Tibial nerve (tissue), 4 donors: Measurements from ENCODE around the gene ACTL10. TPM values are rescaled to one million over a fixed set of nuclear protein-coding genes. Genes with fewer than 3 reads are reported as not detected.
A peak's percentile ranks its signal among the peaks of the same experiment; 100 is the strongest.

Experiments
- DNase-seq, 2 donors: peaks; one replicate each; pipeline ENCODE4 v3.0.0-alpha.2; 2019; ENCODE audit warnings: low spot score in 2 of 2
- H3K27ac ChIP-seq, 4 donors: fragments of 200-600 bp; sonication (generic) in 3 of 4; one replicate each; pipeline ENCODE4 v1.5.1; 2017 to 2019; ENCODE audit warnings: mild to moderate bottlenecking in 1 of 4
- H3K27me3 ChIP-seq, 2 donors: fragments of 200-600 bp; sonication (generic) in 1 of 2; one replicate each; pipeline versions ENCODE4 v1.5.1 to v1.6.0; 2017 to 2019
- H3K36me3 ChIP-seq, 3 donors: fragments of 200-600 bp; sonication (generic); one replicate each; pipeline ENCODE4 v1.5.1; 2018 to 2019
- H3K4me1 ChIP-seq, 4 donors: fragments of 200-600 bp; sonication (generic) in 3 of 4; one replicate each; pipeline ENCODE4 v1.5.1; 2017 to 2019
- H3K4me3 ChIP-seq, 4 donors: fragments of 200-600 bp; sonication (generic) in 3 of 4; one replicate each; pipeline ENCODE4 v1.5.1; 2017 to 2019; ENCODE audit warnings: mild to moderate bottlenecking in 1 of 4, moderate library complexity in 1 of 4
- H3K9me3 ChIP-seq, 4 donors: fragments of 200-600 bp; sonication (generic) in 3 of 4; one replicate each; pipeline ENCODE4 v1.5.1; 2017 to 2019
- CTCF ChIP-seq, 5 experiments: fragments of 200-600 bp in 3 of 5; fragments of 450-650 bp in 2 of 5; sonication (generic) in 3 of 5; IDR thresholded peaks; one replicate each; pipeline ENCODE4 v1.5.1; 2016 to 2019; ENCODE audit warnings: antibody characterized with exemption in 5 of 5, mild to moderate bottlenecking in 3 of 5, moderate library complexity in 2 of 5
- EP300 ChIP-seq, 2 donors: sonication (generic); formaldehyde crosslinking; IDR thresholded peaks; one replicate each; pipeline ENCODE4 v1.6.1; 2017; ENCODE audit warnings: antibody characterized with exemption in 2 of 2, mild to moderate bottlenecking in 1 of 2
- POLR2A ChIP-seq, 2 donors: fragments of 450-650 bp; IDR thresholded peaks; one replicate each; pipeline ENCODE4 v1.6.1; 2017; ENCODE audit warnings: antibody characterized with exemption in 2 of 2, mild to moderate bottlenecking in 2 of 2, moderate library complexity in 2 of 2
- WGBS, 2 donors: methylation state at CpG; one replicate each; pipeline ENCODE4 v1.1.5; 2018; 5-methylcytosine and 5-hydroxymethylcytosine counted together
- total RNA-seq, 4 donors: library from RNA; depleted of rRNA; stranded (reverse); fragments of >200 nt; gene quantifications; one replicate each; pipeline ENCODE4 v1.1.0, GENCODE V29; 2016

Gene ACTL10
- total RNA-seq, 4 donors from 2014 or later = 1.1 to 4.3 (median 3.8) TPM

GRCh38 chr20:33681288-33681687 is 14.5 kb downstream of the ACTL10 start:
- 89 to 90% methylated on average over 5 of the region's 5 CpGs for WGBS, 2 donors
- no peak for DNase-seq
- H3K36me3 ChIP-seq = no peaks in the 10 kb centered on the region
- H3K27ac ChIP-seq = no peak overlapping the region
- H3K4me1 ChIP-seq = peaks cover 0 to 27% (median 13%) of the 10 kb centered on the region in 4 donors
- H3K27me3 ChIP-seq = no peaks in the 10 kb centered on the region
- H3K4me3 ChIP-seq = no peak overlapping the region
- H3K9me3 ChIP-seq = no peaks in the 10 kb centered on the region
- no peak for TF ChIP-seq POLR2A (IDR thresholded peaks at IDR 0.05)
- no peak for TF ChIP-seq EP300 (IDR thresholded peaks at IDR 0.05)
- no peak for TF ChIP-seq CTCF (IDR thresholded peaks at IDR 0.05)

GRCh38 chr20:33681728-33682353 is 15.1 kb downstream of the ACTL10 start:
- no peaks in the 10 kb centered on the region for H3K9me3 ChIP-seq
- H3K36me3 ChIP-seq = no peaks in the 10 kb centered on the region
- WGBS, 2 donors = 86% methylated on average over 9 of the region's 9 CpGs
- no peak overlapping the region for H3K27ac ChIP-seq
- no peaks in the 10 kb centered on the region for H3K27me3 ChIP-seq
- TF ChIP-seq POLR2A (IDR thresholded peaks at IDR 0.05) (no peak), CTCF (IDR thresholded peaks at IDR 0.05) (no peak), EP300 (IDR thresholded peaks at IDR 0.05) (no peak)
- DNase-seq = no peak
- peaks cover 0 to 25% (median 9%) of the 10 kb centered on the region in 4 donors for H3K4me1 ChIP-seq
- no peak overlapping the region for H3K4me3 ChIP-seq

- DNase-seq = no peak
- H3K4me1 ChIP-seq = peaks cover 0 to 25% (median 10%) of the 10 kb centered on the region in 4 donors
- H3K27ac ChIP-seq = no peak overlapping the region
Observed at GRCh38 chr20:33684533-33685327, 18.0 kb downstream of the ACTL10 start.

GRCh38 chr20:33685328-33686099 is 18.8 kb downstream of the ACTL10 start:
- WGBS, 2 donors = 0 to 2% methylated on average over 17 to 49 of the region's 53 CpGs
- Histone ChIP-seq H3K27me3 (no peaks in the 10 kb centered on the region), H3K36me3 (no peaks in the 10 kb centered on the region), H3K4me1 (peaks cover 0 to 28% (median 10%) of the 10 kb centered on the region in 4 donors), H3K27ac (peak overlapping the region in 1 of 4 donors; percentile 79), H3K9me3 (no peaks in the 10 kb centered on the region), H3K4me3 (peak overlapping the region; percentile 19 to 54 (median 25))
- no peak for DNase-seq
- TF ChIP-seq CTCF (IDR thresholded peaks at IDR 0.05) = no peak
- TF ChIP-seq POLR2A (IDR thresholded peaks at IDR 0.05) = no peak
- TF ChIP-seq EP300 (IDR thresholded peaks at IDR 0.05) = no peak

More at GRCh38 chr20:33684533-33685327, 18.0 kb downstream of the ACTL10 start:
- Histone ChIP-seq H3K36me3 (no peaks in the 10 kb centered on the region), H3K9me3 (no peaks in the 10 kb centered on the region), H3K27me3 (no peaks in the 10 kb centered on the region), H3K4me3 (no peak overlapping the region)
- WGBS, 2 donors = 34 to 36% methylated on average over 9 to 10 of the region's 10 CpGs
- TF ChIP-seq CTCF (IDR thresholded peaks at IDR 0.05) (no peak), POLR2A (IDR thresholded peaks at IDR 0.05) (no peak), EP300 (IDR thresholded peaks at IDR 0.05) (no peak)
